Activated CD4-positive, alpha-beta T cell treated with anti-CD3 and anti-CD28 coated beads for 36 hours (primary cell): ENCODE measurements around the gene CCDC180. TPM values are rescaled to one million over a fixed set of nuclear protein-coding genes. Genes with fewer than 3 reads are reported as not detected.

Experiments used
- ATAC-seq: fragments of 200-7000 bp; cut with Tn5 transposase; one replicate; pipeline ENCODE4 v1.10.0; 2021; ENCODE audit warnings: mild to moderate bottlenecking, moderate library complexity
- CTCF ChIA-PET: fragments of 350-600 bp; sonication (Branson Sonifier 250); formaldehyde crosslinking; loops from one replicate; lab custom pipeline; 2021; ENCODE audit warnings: antibody characterized with exemption; lab: Charles Lee
- POLR2A ChIA-PET: fragments of 350-600 bp; sonication (Branson Sonifier 250); formaldehyde crosslinking; loops from one replicate; lab custom pipeline; 2021; ENCODE audit warnings: antibody characterized with exemption, inconsistent platforms; lab: Charles Lee
- DNase-seq: peaks from one replicate; pipeline ENCODE4 v3.0.0-alpha.2; 2020
- H3K27ac Mint-ChIP-seq: one replicate; pipeline ENCODE4 v1.8.0; 2021; ENCODE audit warnings: mixed read lengths
- H3K27me3 Mint-ChIP-seq: one replicate; pipeline ENCODE4 v1.8.0; 2021; ENCODE audit warnings: mixed read lengths
- H3K36me3 Mint-ChIP-seq: one replicate; pipeline ENCODE4 v1.8.0; 2021; ENCODE audit warnings: low read depth, mixed read lengths
- H3K4me1 Mint-ChIP-seq: one replicate; pipeline ENCODE4 v1.8.0; 2021; ENCODE audit warnings: mixed read lengths
- H3K4me3 Mint-ChIP-seq: one replicate; pipeline ENCODE4 v1.8.0; 2021; ENCODE audit warnings: mild to moderate bottlenecking, moderate library complexity, mixed read lengths
- H3K9me3 Mint-ChIP-seq: one replicate; pipeline ENCODE4 v1.8.0; 2021; ENCODE audit warnings: low read depth, mixed read lengths
- intact Hi-C, 2 experiments: fragments of 100-400 bp; cut with DNase I in 1 of 2; cut with micrococcal nuclease in 1 of 2; formaldehyde crosslinking; loops; one replicate each; pipeline versions ENCODE4 v1.14.2 to v1.15.1; 2022 to 2024; cut with DNase I, micrococcal nuclease
- total RNA-seq, 2 experiments: library from RNA; stranded (reverse); gene quantifications; one replicate each; pipeline ENCODE4 v1.2.3, GENCODE V29; 2021

The CCDC180 gene
- total RNA-seq, 2 experiments from 2014 or later: 0.90 to 1.3 TPM

DNA sequence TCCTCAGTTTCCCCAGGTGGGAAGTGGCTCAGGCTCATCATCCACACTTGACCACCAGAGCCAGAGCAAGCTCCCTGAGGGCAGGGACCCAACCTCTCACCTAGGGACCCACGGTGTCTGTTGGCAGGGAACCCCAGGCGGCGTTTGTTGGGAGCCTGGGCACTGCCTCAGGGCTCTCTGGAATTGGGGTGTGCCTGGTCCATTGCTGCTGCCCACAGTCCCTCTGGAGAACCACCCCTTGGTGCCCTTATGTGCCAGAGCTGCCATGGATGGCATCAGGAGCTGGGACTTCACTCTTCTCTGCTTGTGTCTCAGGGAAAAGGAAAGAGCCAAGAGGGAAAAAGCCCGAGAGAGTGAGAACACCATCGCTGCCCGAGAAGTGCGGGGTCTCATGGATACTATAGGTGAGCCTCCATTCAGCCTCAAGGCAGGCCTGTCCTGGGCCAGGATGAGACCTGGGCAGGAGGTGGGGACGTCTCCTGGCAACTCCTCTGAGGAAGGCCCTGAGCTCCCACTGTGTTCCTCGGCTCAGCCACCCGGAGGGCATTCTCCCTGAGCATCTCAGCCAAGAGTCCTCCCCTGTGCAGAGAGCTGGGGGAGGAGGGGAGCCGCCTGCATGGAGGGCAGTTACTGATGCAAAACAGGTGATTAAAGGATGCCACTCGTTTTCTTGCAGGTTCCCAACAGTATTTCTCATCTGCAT lies 4.5 kb downstream of the CCDC180 start:
- Mint-ChIP-seq H3K4me3 (no peak overlapping the region), H3K27ac (no peak overlapping the region), H3K36me3 (peaks cover 5% of the 10 kb centered on the region), H3K9me3 (no peaks in the 10 kb centered on the region), H3K27me3 (no peaks in the 10 kb centered on the region), H3K4me1 (no peaks in the 10 kb centered on the region)
- ChIA-PET POLR2A (no interaction called here), CTCF (interaction anchor here (0.5 kb wide), 1 partner anchor 287 kb away, joined by 3 read pairs; no protein-coding TSS in a partner anchor)
- ATAC-seq: no peak
- intact Hi-C loops: no loop called here
- no peak for DNase-seq

DNA sequence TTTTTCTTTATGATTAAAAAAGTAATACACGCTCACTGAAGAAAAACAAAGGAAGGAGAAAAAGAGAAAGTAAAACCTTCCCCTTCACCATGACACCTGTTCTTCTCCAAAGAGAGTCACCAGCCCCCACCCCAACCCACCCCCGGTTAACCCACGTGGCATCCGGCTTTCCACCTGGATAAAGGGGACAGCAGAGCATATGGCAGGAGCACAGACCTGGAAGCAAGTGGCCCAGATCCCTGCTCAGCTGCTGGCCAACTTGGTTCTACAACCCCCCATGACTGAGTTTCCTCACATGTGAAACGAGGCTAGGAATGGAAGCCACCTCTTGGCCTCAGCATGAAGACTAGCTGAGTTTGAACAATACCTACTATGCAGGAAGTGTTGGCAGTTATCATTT lies 5.1 kb downstream of the CCDC180 start:
- H3K36me3 Mint-ChIP-seq: peaks cover 5% of the 10 kb centered on the region
- no peak for ATAC-seq
- no peaks in the 10 kb centered on the region for H3K9me3 Mint-ChIP-seq
- CTCF ChIA-PET: no interaction called here
- H3K27me3 Mint-ChIP-seq: no peaks in the 10 kb centered on the region
- no peak overlapping the region for H3K27ac Mint-ChIP-seq
- no peaks in the 10 kb centered on the region for H3K4me1 Mint-ChIP-seq
- no peak for DNase-seq
- no peak overlapping the region for H3K4me3 Mint-ChIP-seq
- POLR2A ChIA-PET: no interaction called here
- intact Hi-C loops: no loop called here

DNA sequence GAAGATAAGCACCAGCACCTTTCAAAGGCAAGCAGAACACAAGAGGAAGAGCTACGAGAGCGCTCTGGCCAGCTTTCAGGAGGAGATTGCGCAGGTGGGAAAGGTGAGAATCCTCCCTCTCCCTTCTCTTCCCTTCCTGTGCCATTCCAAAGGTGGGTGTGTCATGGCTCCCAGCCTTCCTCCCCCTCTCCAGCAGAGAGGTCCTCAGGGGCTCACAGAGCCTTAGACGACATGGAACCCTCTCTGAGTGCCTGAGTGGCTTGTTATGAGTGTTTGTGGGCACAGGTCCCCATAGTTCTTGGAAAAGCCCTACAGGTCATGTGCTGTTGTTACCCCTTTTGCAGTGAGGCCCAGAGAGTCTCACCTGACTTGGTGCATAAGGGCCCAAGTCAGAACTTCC lies 5.8 kb downstream of the CCDC180 start:
- DNase-seq: no peak
- intact Hi-C loops: no loop called here
- Mint-ChIP-seq H3K4me1 (no peaks in the 10 kb centered on the region), H3K9me3 (no peaks in the 10 kb centered on the region), H3K27ac (no peak overlapping the region), H3K27me3 (no peaks in the 10 kb centered on the region), H3K36me3 (peaks cover 5% of the 10 kb centered on the region), H3K4me3 (no peak overlapping the region)
- CTCF ChIA-PET: no interaction called here
- no peak for ATAC-seq
- POLR2A ChIA-PET: no interaction called here

DNA sequence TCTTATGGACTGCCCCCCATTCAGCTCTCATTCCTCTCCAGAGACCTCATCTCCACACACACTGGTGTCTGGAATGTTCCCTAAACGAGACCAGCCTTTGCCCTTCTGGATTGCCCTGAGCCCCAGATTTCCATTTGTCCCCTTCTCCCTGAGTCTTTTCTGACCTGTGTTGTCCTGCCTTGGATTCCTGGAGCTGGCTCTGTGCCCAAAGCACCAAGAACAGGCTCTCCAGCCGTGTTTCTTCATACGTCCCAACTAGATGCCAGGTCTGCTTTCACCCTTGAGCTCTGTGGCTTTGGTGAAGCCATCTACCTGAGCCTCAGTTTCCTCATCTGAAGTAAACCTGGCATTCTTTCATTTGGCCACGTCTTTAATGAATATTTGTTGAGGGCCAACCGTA lies 6.3 kb downstream of the CCDC180 start:
- ChIA-PET POLR2A (no interaction called here), CTCF (interaction anchor here (0.7 kb wide), 1 partner anchor 18 kb away, joined by 3 read pairs; no protein-coding TSS in a partner anchor)
- Mint-ChIP-seq H3K9me3 (no peaks in the 10 kb centered on the region), H3K36me3 (peaks cover 5% of the 10 kb centered on the region), H3K27ac (no peak overlapping the region), H3K4me1 (no peaks in the 10 kb centered on the region), H3K27me3 (no peaks in the 10 kb centered on the region), H3K4me3 (no peak overlapping the region)
- ATAC-seq (no peak), DNase-seq (no peak)
- intact Hi-C loops: no loop called here

DNA sequence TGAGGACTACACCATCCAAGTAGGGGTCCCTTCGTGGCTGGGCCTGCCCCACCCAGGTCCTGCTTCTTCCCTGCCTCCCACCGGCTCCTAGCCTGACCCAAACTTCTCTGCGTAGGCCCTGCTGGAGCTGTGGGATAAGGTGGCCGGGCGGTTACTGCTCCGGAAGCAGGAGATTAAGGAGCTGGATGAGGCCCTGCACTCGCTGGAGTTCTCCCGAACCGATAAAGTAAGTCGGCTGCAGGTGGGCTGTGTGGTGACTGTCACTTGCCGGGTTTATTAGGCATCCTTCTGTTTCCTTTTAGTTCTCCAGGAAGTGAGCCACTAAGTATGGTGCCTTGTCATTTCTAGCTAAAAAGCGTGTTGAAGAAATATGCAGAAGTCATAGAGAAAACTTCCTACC lies 7.0 kb downstream of the CCDC180 start:
- Mint-ChIP-seq H3K4me3 (no peak overlapping the region), H3K27me3 (no peaks in the 10 kb centered on the region), H3K9me3 (no peaks in the 10 kb centered on the region), H3K27ac (no peak overlapping the region), H3K4me1 (peaks cover 3% of the 10 kb centered on the region), H3K36me3 (peaks cover 5% of the 10 kb centered on the region)
- ChIA-PET CTCF (no interaction called here), POLR2A (no interaction called here)
- ATAC-seq (no peak), DNase-seq (no peak)
- intact Hi-C loops: no loop called here

DNA sequence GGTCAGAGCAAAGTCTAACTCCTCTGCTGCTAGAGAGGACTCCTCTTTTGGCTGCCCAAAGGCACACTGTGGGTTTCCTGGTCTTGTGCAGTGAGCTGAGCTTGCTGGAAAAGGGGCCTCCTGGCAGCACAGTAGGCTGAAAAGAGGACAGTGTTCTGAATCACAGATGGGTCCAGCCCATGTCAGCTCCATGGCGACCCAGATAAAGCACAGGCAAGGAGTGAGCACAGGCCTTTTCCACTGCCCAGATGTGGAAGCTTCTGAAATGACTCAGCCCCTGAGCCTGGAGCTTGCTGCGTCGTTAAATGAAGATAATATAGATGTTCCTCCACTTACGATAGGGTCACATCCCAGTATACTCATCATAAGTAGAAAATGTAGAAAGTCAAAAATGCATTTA lies 8.1 kb downstream of the CCDC180 start:
- H3K9me3 Mint-ChIP-seq: no peaks in the 10 kb centered on the region
- H3K4me3 Mint-ChIP-seq: no peak overlapping the region
- H3K27ac Mint-ChIP-seq: no peak overlapping the region
- POLR2A ChIA-PET: no interaction called here
- ATAC-seq: no peak
- intact Hi-C loops: no loop called here
- H3K27me3 Mint-ChIP-seq: no peaks in the 10 kb centered on the region
- no peak for DNase-seq
- H3K36me3 Mint-ChIP-seq: peaks cover 5% of the 10 kb centered on the region
- H3K4me1 Mint-ChIP-seq: peaks cover 4% of the 10 kb centered on the region
- CTCF ChIA-PET: no interaction called here

DNA sequence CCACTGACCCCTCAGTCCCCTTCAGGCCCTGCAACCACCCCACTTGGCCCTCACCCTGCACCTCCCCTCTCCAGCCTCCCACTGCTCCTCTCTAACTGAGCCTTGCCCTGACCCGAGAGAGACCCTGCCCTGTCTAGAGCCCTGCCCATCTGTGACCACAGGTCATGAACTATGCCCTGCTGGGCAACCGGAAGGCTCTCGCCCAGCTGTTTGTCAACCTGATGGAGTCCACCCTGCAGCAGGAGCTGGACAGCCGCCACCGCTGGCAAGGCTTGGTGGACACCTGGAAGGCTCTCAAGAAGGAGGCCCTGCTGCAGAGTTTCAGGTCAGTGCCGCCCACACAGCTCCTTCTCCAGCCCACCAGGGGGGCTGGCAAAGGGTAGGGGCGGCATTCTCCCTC lies 9.4 kb downstream of the CCDC180 start:
- intact Hi-C loops: no loop called here

DNA sequence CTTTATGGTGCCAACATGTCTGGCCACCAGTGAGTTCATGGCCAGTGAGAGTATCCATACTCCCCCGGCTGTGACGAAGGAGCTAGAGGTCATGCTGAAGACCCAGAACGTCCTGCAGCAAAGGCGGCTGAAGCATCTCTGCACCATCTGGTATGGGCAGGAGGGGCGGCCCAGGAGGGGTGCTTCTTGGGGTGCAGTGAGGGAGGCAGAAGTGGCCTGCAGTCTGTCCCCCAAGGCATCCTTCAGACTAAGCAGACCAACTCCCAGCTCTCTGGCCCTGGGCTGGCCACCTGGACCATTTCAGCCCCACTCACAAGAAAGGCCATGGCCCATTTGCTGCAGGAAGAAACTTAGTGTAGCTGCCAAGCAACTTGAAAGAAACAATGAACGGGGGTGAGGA lies 11.0 kb downstream of the CCDC180 start:
- Mint-ChIP-seq H3K27ac (no peak overlapping the region), H3K9me3 (no peaks in the 10 kb centered on the region), H3K4me1 (peaks cover 4% of the 10 kb centered on the region), H3K27me3 (no peaks in the 10 kb centered on the region), H3K36me3 (peaks cover 11% of the 10 kb centered on the region), H3K4me3 (no peak overlapping the region)
- POLR2A ChIA-PET: no interaction called here
- DNase-seq: no peak
- intact Hi-C loops: no loop called here
- no peak for ATAC-seq
- CTCF ChIA-PET: interaction anchor here (0.8 to 2.4 kb wide), 2 partner anchors 64 to 69 kb away, joined by 3 to 9 read pairs; no protein-coding TSS in a partner anchor

More for the DNA sequence above, 9.4 kb downstream of the CCDC180 start:
- peaks cover 4% of the 10 kb centered on the region for H3K4me1 Mint-ChIP-seq
- peaks cover 5% of the 10 kb centered on the region for H3K36me3 Mint-ChIP-seq
- no peak for DNase-seq
- H3K9me3 Mint-ChIP-seq: no peaks in the 10 kb centered on the region
- no peak overlapping the region for H3K4me3 Mint-ChIP-seq
- ChIA-PET CTCF (interaction anchor here (0.7 kb wide), 1 partner anchor 18 kb away, joined by 3 read pairs; no protein-coding TSS in a partner anchor), POLR2A (no interaction called here)
- H3K27me3 Mint-ChIP-seq: no peaks in the 10 kb centered on the region
- no peak for ATAC-seq
- H3K27ac Mint-ChIP-seq: no peak overlapping the region

DNA sequence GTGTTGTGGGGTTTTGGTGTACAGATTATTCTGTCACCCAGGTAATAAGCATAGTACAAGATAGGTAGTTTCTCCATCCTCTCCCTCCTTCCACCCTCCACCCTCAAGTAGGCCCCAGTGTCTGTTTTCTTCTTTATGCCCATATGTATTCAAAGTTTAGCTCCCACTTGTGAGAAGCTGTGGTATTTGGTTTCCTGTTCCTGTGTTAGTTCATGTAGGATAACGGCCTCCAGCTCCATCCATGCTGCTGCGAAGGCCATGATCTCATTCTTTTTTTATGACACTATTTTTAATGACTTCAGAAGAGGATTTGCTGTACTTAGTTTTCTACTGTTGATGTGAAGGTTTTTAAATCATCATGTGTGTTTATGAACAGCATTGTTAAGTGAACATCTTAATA lies 11.9 kb downstream of the CCDC180 start:
- Mint-ChIP-seq H3K4me3 (no peak overlapping the region), H3K27ac (no peak overlapping the region), H3K9me3 (no peaks in the 10 kb centered on the region), H3K4me1 (peaks cover 4% of the 10 kb centered on the region), H3K27me3 (no peaks in the 10 kb centered on the region), H3K36me3 (peaks cover 9% of the 10 kb centered on the region)
- ATAC-seq (no peak), DNase-seq (no peak)
- ChIA-PET CTCF (interaction anchor here (1.1 to 2.4 kb wide), 2 partner anchors 68 to 295 kb away, joined by 4 to 9 read pairs; no protein-coding TSS in a partner anchor), POLR2A (interaction anchor here (0.8 kb wide), 1 partner anchor 9 kb away, joined by 4 read pairs; no protein-coding TSS in a partner anchor)
- intact Hi-C loops: no loop called here

DNA sequence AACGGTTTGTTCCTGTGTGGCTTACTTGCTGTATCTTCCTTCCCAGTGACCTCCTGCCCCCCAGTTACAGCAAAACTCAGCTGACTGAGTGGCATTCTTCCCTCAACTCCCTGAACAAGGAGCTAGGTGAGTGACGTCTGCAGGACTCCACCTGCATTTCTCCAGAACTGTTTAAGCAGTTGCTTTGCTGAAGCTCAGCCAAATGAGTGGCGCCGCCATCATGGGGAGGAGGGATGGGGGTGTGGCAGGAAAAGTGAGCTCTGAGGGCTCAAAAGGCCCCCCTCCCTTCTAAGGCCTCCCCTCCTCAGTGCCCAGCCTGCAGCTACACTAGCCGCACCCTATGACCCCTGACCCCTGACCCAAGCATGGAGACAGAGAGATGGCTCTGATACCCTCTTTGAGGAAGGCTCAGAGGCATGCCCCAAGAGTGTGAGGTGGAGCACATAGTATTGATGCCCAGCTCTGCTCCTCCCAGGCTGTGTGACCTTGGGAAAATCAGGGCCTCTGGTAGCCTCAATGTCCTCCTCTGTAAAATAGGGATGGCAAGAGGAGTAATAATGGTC lies 12.7 kb downstream of the CCDC180 start:
- DNase-seq (no peak), ATAC-seq (no peak)
- Mint-ChIP-seq H3K4me1 (peaks cover 4% of the 10 kb centered on the region), H3K4me3 (no peak overlapping the region), H3K27me3 (no peaks in the 10 kb centered on the region), H3K36me3 (peaks cover 9% of the 10 kb centered on the region), H3K9me3 (no peaks in the 10 kb centered on the region), H3K27ac (no peak overlapping the region)
- ChIA-PET POLR2A (no interaction called here), CTCF (interaction anchor here (0.6 to 2.4 kb wide), 3 partner anchors 67 to 295 kb away, joined by 3 to 9 read pairs (median 4); no protein-coding TSS in a partner anchor)
- intact Hi-C loops: no loop called here

DNA sequence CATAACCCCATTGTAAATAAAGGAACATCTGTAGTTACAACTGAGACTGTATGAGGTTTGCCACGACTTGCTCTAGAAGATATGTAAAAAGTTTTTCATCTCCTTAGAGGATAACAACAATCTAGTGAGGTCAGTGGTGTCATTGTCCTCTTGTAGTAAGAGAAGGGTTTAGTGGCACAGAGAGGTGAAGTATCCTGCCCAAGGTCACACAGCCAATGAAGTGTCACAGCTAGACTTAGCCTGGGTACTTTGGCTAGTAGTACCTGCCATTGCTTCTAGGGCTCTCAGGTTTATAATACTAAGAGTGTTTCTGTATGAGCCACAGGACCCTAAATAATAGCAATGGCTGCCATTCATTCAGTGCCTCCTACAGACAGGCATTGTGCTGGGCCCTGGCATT lies 13.8 kb downstream of the CCDC180 start:
- CTCF ChIA-PET: no interaction called here
- H3K4me3 Mint-ChIP-seq: no peak overlapping the region
- H3K36me3 Mint-ChIP-seq: peaks cover 9% of the 10 kb centered on the region
- H3K27me3 Mint-ChIP-seq: no peaks in the 10 kb centered on the region
- ATAC-seq (no peak), DNase-seq (no peak)
- intact Hi-C loops: no loop called here
- H3K4me1 Mint-ChIP-seq: peaks cover 4% of the 10 kb centered on the region
- no peak overlapping the region for H3K27ac Mint-ChIP-seq
- H3K9me3 Mint-ChIP-seq: no peaks in the 10 kb centered on the region
- POLR2A ChIA-PET: no interaction called here

DNA sequence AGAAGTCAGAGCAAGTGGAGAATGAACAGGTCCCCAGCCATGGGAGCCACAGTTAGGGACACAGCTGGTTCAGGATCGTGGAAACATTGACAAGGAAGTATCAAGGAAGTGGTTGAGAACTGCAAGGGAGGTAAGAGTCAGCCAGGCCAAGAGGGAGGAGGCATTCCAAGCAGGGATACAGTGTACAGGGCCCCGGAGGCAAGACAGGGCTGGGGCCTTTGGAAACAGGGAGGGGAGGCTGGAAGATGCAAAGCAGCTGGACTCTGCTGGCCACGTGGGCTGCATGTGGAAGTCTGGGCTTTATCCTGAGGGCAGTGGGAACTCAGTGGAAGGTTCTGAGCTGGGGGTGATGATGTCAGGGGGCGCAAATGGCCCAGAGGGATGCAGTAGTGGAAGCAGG lies 14.2 kb downstream of the CCDC180 start:
- ATAC-seq (no peak), DNase-seq (no peak)
- H3K4me1 Mint-ChIP-seq: peaks cover 4% of the 10 kb centered on the region
- H3K4me3 Mint-ChIP-seq: no peak overlapping the region
- peaks cover 13% of the 10 kb centered on the region for H3K36me3 Mint-ChIP-seq
- no peaks in the 10 kb centered on the region for H3K9me3 Mint-ChIP-seq
- ChIA-PET CTCF (no interaction called here), POLR2A (no interaction called here)
- H3K27ac Mint-ChIP-seq: no peak overlapping the region
- intact Hi-C loops: no loop called here
- no peaks in the 10 kb centered on the region for H3K27me3 Mint-ChIP-seq
